ENCODE results near the gene AKIP1.
"Not testable (repeated sequence)": the region's sequence is repeated elsewhere in the genome, so short reads cannot be mapped to it uniquely, and the experiment has no call there.

AKIP1 gene

DNA sequence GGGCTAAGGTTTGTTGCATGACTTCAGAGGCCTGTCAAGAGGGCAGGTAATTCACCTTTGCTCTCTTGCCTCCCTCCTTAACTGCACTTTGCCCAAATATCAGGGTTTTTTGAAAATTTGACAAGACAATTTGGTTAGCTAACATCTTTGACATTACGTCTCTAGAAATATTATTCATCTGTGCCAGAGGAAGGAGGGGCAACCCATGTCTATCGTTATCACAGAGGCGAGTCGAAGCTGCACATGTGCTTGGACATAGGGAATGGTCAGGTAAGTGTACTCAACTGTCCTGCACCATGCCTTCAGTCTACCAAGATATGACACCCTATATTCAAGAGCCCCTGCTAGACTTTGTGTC is 3.7 kb downstream of the AKIP1 start:
- no peak for DNase-seq (ENCODE audit: low read depth in 2 of 2, low spot score in 1 of 2)

DNA sequence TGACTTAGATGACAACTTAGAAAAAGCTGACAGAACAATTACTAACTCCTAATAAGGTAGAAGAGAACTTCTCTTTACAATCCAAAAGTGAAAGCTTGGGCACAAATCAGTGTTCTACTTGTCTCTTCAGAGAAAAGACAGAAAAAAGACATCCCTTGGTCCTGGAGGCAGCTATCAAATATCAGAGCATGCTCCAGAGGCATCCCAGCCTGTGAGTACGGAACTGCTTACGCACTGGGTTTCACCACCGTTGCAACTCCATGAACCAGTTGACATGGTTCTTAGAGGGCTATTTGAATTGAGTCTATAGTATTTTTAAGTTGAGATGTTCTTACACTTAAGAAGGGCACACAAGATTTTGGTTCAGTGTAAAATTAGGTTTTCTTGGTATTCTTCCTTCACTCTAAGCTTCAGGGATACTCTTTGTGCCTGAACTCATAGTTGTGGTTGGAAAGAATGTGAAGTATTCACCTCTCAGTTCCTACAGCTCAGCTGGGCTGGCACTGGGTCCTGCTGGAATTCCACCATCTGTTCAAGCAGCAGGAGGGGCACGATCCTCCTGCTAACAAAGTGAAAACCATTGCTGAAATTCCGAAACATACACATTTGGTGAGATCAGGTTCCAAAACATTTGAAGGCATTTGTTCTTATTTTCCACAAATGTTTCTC is 6.3 kb downstream of the AKIP1 start:
- DNase-seq (ENCODE audit: low read depth in 2 of 2, low spot score in 1 of 2): no peak

DNA sequence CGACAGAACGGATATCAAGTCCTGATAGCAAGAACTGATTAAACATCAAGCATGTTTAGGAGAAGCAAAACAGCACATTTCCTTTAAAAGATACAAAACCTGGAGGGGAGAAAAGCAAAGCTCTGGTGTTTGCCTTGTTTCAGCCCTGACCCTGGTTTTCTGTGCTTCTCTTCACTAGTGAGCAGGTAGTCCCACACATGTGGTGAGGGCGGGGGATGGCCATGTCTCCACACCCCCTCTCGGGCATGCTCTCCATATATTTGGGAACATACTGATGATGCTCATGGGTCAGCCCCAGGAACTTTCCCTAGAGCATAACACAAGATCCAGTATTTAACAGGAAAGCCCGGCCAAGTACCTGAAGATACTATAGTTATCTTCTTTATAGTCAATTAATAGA is 11.7 kb downstream of the AKIP1 start:
- DNase-seq (ENCODE audit: low read depth in 2 of 2, low spot score in 1 of 2): no peak

DNA sequence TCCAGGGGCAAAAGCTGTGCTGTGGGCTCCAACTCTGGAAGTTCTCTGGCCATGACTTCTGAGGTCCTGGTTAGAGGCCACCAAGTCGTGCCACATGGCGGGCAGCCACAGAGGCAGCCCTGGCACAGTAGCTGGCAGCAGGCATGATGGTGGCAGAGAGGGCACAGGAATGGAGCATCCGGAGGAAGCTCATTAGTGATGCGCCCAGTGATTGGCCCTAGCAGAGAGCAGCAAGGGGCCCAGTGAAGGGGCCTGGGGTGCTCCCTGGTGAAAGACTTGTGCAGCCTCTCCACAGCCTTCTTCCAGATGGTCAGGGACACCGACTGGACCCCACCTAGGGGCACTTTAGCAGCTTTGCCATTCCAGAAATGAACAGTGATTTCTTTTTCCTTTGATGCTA is 14.7 kb downstream of the AKIP1 start:
- DNase-seq (ENCODE audit: low read depth in 2 of 2, low spot score in 1 of 2): no peak

DNA sequence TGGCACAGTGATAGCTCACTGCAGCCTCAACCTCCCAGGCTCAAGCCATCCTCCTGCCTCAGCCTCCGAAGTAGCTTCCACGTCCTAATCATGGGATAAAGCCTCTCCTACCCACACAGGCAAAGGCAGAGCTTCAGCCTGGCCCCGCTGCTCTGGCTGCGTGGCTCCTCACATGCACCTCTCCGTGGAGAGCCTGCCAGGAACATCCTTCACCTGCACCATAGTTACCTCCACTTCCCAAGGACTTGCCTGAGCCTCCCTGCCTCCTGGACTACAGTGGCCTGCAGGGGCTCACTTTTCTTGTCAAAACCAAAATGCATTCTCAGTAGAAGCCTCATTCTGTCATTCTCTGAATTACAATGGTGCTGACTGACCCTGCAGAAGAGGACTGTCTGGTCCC is 15.2 kb downstream of the AKIP1 start:
- DNase-seq (ENCODE audit: low read depth in 2 of 2, low spot score in 1 of 2): no peak

DNA sequence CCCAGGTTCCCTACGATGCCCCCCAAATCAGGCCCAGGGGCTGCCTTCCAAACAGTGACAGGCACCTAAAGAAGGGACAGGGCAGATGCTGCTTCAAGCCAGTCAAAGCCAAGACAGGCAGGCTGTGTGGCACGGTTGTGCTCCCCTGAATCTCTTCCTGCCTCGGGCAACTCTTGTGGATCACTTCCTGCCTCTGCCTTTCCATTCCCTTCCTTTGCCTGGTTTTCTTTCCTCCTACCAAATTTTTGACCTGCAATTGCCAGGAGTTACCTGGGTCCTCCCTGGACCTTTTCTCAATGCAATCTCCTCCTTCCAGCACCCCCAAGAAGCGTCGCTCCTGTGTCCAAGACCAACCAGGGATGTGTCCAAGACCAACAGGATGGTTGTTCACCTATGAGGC is 16.2 kb downstream of the AKIP1 start:
- DNase-seq (ENCODE audit: low read depth in 2 of 2, low spot score in 1 of 2): no peak

DNA sequence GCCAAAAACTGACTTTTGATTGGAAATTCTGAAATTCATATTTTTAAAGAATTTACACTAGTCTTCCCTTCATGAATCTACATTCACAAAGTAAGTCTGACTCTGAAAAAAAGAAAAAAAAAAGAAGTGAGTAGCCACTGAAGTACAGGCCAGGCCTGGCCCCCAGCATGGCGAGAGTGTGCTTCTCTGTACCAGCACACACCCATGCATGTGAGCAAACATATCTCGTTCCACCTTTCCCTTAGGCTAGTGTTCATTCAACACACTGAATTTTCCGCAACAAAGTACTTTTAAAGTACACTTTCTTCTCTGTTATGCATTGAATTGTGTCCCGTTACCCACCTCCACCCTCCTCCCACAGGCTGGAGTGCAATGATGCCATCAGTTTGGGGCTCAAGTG is 17.2 kb downstream of the AKIP1 start:
- no peak for DNase-seq (ENCODE audit: low read depth in 2 of 2, low spot score in 1 of 2)

DNA sequence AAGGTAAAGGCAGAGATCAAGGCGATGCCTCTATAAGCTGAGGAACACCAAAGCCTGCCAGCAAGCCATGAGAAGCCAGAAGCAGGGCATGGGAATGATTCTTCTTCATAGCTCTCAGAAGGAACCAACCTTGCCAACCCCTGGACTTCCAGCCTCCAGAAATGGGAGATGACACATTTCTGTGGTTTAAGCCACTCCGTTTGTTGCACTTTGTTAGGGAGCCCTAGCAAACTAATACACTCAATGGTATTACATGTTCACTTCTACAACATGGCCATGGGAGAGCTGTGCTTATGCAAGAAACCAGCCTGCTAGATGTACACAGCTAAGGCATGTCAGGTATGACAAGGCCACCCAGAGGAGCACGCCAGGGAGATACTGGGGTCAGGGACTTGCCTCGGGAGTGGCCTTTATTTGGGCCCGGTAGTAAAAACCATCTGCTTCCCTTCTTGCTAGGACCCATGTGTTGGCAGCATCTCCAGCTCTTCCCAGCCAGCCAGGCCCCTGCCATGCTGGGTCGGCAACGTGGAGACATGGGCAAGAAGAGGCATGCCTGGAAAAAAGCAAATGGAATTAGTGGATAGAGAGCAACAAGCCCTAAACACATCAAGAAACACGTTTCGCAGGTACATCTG is 18.1 kb downstream of the AKIP1 start:
- DNase-seq (ENCODE audit: low read depth in 2 of 2, low spot score in 1 of 2): no peak

DNA sequence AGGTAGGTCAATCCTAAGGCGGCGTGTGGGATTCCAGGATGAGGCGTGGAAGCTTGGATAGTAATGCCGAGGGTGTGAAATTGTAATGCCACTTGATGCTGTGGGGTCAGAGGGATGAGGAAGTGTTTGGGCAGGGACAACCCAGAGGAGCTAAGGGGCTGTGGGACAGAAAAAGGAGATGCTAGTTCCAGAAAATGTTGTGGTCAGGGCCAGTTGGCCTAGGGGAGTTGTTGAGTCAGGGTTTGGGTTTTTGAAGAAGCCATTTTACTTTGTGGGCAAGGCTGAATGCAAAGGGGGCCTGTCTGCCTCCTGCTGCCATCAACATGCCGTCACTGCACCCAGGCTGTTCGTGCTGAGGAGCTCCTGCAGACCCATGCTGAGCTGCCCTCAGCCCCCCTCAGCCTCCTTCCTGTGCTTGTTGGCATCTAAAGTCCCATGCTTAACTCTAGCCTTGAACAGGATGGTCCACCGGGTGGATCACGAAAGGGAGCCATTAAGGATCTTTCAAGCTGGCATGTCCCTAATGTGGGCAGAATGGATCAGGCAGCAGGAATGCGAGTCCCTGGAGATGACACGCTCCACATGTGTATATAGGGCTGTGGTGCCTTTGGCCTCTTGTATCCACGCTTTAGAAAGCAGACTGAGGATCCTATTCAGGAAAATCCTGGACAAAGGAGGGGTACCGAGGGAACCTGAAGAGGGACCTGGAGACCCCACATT is 19.6 kb downstream of the AKIP1 start:
- no peak for DNase-seq (ENCODE audit: low read depth in 2 of 2, low spot score in 1 of 2)

DNA sequence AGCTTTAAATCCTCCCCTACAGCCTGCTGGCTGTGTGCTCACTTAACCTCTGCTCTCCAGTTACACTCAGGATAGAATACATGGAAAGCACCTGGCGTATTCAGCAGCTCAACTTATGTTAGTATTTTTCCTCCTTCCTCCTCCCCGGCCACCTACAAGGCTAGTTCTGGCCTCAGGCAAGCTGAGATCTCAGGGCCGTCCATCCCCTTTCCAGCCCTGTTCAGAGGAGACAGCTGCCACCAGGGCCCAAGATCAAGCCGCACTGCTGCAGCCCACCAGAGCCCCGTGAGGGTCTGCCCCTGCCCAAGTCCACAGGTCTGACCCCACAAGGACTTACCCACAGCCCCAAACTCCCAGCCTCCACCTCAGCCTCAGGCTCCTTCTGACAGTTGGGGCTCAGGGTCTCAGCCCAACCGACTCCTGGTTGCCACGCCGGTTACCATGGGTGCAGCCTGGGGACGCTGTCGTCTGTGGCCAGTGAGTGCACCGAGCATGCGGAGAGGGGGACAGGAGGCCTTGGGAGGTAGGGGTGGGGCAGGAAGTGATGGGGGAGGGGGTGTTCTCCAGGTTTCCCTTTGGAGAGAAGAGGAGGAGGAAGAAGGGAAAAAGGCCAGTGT is 21.7 kb downstream of the AKIP1 start, which contains the start of gene C11orf16:
Gene C11orf16 (minus strand): TSS at position 384 of the 617 bp plus-strand sequence. CDS start 639 bp downstream, outside the sequence.
- DNase-seq (ENCODE audit: low read depth in 2 of 2, low spot score in 1 of 2): no peak

DNA sequence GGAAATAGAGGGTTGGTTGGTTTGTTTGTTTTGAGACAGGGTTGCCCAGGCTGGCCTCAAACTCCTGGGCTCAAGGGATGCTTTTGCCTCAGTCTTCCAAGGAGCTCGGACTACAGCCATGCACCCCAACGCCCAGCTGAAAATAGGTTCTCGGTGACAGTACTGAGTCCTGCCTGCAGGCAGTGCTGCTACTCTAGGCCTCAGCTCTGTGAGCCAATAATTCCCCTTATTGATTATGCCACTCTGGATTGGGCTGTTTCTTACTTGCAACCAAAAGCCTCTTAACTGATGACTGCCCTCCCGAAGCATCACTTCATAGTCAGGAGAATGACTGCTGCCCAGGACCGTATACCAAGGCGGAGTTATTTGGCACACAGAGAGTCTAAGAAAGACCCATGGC is 22.9 kb downstream of the AKIP1 start:
- DNase-seq (ENCODE audit: low read depth in 2 of 2, low spot score in 1 of 2): no peak

DNA sequence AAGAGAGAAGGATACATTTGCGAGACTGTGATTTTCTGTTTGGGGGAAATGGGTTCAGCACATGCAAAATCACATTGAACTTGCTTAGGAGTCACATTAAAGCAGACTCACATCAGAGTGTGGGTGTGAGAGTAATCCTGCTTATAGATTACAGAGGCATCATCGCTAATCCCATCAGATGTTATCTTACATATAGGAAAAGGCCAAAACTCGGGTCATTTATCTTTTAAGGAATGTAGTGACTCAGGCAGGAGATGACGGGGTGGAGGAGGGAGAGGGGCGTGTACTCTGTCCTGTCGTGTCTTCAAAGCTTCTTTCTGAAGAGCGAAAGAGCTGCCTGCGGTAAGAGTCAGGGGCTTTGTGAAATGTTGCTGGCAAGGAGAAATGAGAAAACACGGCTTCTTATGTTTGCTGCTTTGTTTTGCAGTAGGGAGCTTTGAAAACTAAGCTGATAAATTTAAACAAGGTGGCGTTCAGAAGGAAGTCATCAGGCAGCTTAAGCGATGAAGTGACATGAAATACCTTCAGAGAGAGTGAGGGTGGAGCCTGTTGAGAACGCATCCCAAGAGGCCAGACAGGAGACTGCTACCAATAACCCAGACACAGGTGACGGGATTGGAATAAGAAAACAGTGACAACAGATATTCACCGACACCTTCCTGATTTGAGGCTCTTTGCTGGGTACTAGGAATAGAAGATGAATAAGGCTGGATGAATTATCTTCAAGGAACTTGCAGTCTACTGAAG is 23.9 kb downstream of the AKIP1 start:
- no peak for DNase-seq (ENCODE audit: low read depth in 2 of 2, low spot score in 1 of 2)

DNA sequence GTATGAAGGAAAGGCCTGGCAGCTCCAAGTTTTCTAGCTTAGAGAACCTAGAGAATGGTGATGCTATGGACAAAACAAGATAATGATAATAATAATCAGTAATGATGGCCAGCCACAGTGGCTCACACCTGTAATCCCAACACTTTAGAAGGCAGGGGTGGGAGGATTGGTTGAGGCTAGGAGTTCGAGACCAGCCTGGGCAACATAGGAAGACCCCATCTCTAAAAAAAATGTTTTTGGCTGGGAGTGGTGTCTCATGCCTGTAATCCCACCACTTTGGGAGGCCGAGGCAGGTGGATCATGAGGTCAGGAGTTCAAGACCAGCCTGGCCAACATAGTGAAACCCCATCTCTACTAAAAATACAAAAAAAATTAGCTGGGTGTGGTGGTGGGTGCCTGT is 24.8 kb downstream of the AKIP1 start:
- DNase-seq (ENCODE audit: low read depth in 2 of 2, low spot score in 1 of 2): not testable (repeated sequence)

DNA sequence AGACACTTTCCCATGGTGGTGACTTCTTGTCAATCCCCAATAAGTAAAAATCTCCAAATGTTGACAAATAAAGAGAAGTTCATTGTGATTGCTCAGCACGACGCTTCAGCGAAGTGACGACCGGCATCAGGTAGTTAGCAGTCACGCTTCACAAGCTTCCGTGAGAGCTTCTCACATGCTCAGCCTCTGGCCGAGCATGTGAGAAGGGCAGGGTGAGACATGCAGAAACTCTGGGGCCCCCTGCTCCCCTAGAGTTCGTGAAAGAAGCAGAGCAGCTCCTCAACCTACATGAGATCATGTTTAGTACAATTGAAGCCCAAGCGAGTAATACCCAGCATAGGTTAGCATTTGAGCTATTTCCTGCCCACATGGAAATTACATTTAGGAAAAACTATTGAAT is 26.2 kb downstream of the AKIP1 start:
- no peak for DNase-seq (ENCODE audit: low read depth in 2 of 2, low spot score in 1 of 2)

DNA sequence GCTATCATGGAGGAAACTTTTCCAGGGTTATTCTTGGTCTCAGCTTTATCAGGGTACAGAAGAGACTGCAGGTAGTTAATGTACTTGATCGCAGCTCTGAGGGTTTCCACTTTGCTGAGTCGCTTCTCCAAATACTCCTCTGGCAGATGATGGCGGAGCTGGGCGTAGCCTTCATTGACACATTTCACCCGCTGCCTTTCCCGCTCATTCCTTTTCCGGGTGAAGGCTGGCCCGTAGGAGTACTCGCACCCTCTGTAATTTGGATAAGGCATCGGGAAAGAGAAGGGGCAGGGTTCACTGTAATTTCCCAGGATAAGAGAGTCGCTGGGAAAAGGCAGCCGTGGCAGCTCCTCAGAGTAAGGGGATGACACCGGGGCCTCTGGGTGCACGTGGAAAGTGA is 26.7 kb downstream of the AKIP1 start:
- no peak for DNase-seq (ENCODE audit: low read depth in 2 of 2, low spot score in 1 of 2)

DNA sequence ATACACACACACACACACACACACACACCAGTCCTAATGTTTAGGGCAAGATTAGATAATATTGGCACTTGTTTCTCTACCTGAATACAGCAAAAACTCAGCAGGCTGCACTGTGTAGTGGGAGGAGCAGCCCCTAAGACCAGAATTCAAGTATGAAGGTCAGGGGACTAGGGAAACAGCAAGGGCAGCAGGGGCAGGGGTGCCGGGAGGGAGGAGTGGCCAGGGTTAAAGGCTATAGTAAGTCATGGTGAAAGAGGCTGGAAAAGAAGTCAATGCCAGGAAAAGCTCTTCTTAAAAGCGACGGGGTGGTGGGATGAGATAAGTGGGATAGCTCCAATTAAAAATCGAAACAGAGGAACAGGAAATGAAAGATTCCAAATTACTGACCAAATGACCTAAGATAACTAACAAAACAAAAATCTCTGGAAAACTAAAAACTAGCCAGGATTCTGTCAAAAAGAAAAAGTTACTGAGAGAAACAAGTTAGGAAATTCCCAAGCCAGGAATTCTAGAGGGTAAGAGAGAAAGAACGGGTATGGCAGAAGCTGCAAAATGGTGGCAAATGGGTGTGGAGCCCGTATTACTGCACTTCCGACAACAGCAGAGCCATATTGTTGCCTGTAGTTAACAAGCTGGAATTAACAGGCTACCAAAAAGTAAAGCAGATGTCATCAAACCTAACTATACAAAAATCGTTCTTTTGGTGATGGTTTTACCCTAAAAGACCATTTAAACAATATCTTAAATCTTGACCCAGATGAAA is 30.5 kb downstream of the AKIP1 start:
- no peak for DNase-seq (ENCODE audit: low read depth in 2 of 2, low spot score in 1 of 2)

DNA sequence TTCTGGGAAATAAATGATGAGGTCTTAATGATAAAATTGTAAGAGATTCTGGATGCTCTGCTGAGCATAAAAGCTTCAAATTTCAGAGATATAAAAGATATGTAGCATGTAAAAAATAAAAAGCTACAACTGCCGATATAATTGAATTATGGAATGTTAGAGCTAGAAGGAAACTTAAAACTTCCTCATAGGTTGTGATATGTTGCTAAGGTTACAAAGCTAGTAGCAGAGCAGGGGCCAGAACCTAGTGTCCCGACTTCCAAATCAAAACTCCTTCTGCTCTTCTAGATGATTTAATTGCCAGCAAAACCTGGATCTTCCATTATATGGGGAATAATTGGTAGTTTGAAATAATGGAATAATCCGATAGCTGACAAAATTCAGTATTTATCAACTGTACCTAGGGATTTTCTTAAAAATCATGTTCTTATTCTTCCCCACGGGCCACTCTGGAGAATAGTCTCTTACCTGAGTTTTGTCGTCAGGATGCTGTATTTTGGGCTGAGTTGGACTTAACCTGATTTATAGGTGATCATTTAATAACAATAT is 31.6 kb downstream of the AKIP1 start, which contains the start of gene ASCL3:
Gene ASCL3 (minus strand): TSS at position 499 of the 549 bp plus-strand sequence. CDS start 4,855 bp downstream, outside the sequence.
- DNase-seq (ENCODE audit: low read depth in 2 of 2, low spot score in 1 of 2): no peak

DNA sequence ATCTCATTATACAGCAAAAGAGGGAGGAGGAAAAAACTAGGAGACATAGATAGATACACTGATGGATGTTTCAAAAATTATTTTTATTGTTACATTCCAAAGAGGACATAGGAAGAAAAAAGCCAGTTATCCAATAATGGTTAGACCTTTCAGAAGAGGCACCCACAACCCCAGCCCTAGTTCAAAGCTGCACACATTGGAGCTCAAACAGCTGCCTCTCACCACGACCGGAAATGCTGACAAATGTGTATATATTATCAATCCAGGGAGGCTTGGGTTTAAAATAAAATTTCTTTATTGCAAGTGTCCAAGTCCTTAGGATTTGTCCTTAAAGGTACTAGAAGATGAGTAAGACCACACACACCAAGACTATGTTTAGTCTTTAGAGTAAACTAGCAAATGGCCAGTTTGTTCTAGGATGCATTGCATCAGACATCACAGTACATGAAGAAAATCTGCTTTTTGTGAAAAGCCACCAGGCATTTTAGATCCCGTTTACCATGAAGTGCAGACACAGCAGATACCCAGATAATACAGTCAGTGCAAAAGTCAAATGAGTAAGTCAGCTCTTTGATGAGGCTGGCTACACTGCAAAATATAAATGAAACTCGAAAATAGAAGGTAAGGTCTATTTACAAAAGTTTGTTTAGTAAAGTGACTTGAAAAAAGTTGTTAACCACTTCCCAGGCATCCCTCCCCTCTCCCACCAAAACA is 36.4 kb downstream of the AKIP1 start:
- no peak for DNase-seq (ENCODE audit: low read depth in 2 of 2, low spot score in 1 of 2)

DNA sequence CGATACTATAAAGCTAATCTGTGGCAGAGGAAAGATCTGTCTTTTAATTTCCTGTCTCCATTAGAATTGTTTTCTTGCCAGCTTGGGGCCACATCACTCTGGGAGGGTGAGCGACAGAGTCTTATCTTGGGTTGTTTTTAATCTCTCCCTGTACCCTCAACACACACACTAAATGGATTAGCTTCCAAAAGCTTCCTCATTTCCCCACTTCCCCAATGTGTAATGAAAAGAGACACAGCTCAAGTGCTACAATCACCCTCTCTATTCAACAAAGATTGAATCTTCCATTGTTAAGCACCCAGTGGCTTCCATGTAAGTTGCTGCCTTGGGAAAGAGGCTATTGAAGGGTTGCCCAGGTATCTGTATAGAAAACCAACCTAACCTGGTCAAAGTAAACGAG is 37.9 kb downstream of the AKIP1 start:
- no peak for DNase-seq (ENCODE audit: low read depth in 2 of 2, low spot score in 1 of 2)

DNA sequence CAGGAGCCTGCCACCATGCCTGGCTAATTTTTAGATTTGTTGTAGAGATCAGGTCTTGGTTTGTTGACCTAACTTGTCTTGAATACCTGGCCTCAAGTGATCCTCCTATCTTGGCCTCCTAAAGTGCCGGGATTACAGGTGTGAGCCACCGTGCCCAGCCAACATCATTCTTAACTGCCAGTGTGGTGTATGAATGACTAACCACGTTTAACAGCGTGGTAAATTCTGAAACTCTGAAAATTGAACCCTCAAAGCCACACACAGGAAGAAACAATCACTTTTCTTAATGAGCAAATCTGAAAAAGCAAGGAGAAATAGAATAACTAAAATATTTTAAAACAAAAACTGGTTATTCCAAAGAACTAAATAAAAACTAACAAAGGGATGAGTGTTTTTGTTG is 45.9 kb downstream of the AKIP1 start:
- no peak for DNase-seq (ENCODE audit: low read depth in 2 of 2, low spot score in 1 of 2)

Measured in stimulated activated CD8-positive, alpha-beta memory T cell treated with anti-CD3 and anti-CD28 coated beads, Interleukin-4, amount 100 ng/mL, for 1 hour (primary cell).